Activated naive CD4-positive, alpha-beta T cell treated with anti-CD3 and anti-CD28 coated beads for 36 hours (primary cell): ENCODE results near the gene VWF. TPM values are rescaled to one million over a fixed set of nuclear protein-coding genes. Genes with fewer than 3 reads are reported as not detected.

Experiments
- CTCF ChIA-PET: fragments of 350-600 bp; sonication (Branson Sonifier 250); formaldehyde crosslinking; loops from one replicate; lab custom pipeline; 2021; ENCODE audit warnings: antibody characterized with exemption; lab: Charles Lee
- DNase-seq: peaks from one replicate; pipeline ENCODE4 v3.0.0-alpha.2; 2020
- H3K27ac Mint-ChIP-seq: one replicate; pipeline ENCODE4 v1.8.0; 2021; ENCODE audit warnings: mild to moderate bottlenecking, mixed read lengths
- H3K27me3 Mint-ChIP-seq: one replicate; pipeline ENCODE4 v1.8.0; 2021; ENCODE audit warnings: low read depth, mixed read lengths
- H3K36me3 Mint-ChIP-seq: one replicate; pipeline ENCODE4 v1.8.0; 2021; ENCODE audit warnings: low read depth, mixed read lengths
- H3K4me1 Mint-ChIP-seq: one replicate; pipeline ENCODE4 v1.8.0; 2021; ENCODE audit warnings: low read depth, mixed read lengths
- H3K4me3 Mint-ChIP-seq: one replicate; pipeline ENCODE4 v1.8.0; 2021; ENCODE audit warnings: mild to moderate bottlenecking, moderate library complexity, mixed read lengths
- H3K9me3 Mint-ChIP-seq: one replicate; pipeline ENCODE4 v1.8.0; 2021; ENCODE audit warnings: mixed read lengths
- intact Hi-C: fragments of 100-400 bp; cut with micrococcal nuclease; formaldehyde crosslinking; loops from one replicate; pipeline ENCODE4 v1.15.1; 2023
- total RNA-seq, 2 experiments: library from RNA; stranded (reverse); gene quantifications; one replicate each; pipeline ENCODE4 v1.2.3, GENCODE V29; 2021

VWF gene
- total RNA-seq, 2 experiments from 2014 or later, result not detected

DNA sequence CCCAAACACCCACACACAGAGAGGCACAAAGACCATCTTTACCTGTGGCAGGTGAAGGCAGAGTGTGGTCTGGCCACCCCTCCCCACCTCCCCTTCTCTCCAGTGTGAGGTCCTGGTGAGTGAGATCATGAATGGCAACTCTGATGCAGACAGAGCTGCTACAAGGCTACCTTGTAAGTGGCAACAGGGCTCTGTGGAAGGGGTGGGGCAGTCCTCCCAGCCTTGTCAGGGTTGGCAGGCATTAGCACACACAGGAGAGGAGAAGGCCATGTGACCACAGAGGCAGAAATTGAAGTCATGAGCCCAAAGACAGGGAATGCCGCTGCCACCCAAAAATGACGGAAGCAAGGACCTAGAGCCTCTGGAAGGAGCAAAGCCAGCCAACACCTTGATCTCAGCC is 30.7 kb downstream of the VWF start:
- CTCF ChIA-PET, result no interaction called here
- H3K27me3 Mint-ChIP-seq, result no peaks in the 10 kb centered on the region
- H3K4me1 Mint-ChIP-seq, result peaks cover 5% of the 10 kb centered on the region
- no peak overlapping the region for H3K4me3 Mint-ChIP-seq
- no peak for DNase-seq
- intact Hi-C loops, result no loop called here
- H3K9me3 Mint-ChIP-seq, result no peaks in the 10 kb centered on the region
- H3K36me3 Mint-ChIP-seq, result no peaks in the 10 kb centered on the region
- H3K27ac Mint-ChIP-seq, result no peak overlapping the region

GRCh38 chr12:6092784-6093722 is 31.4 kb downstream of the VWF start:
- H3K4me3 Mint-ChIP-seq, result no peak overlapping the region
- intact Hi-C loops, result no loop called here

GRCh38 chr12:6091786-6092566 is 32.5 kb downstream of the VWF start:
- DNase-seq, result no peak
- Mint-ChIP-seq H3K27ac (no peak overlapping the region), H3K36me3 (no peaks in the 10 kb centered on the region), H3K9me3 (no peaks in the 10 kb centered on the region), H3K4me3 (no peak overlapping the region), H3K27me3 (no peaks in the 10 kb centered on the region), H3K4me1 (peaks cover 5% of the 10 kb centered on the region)
- CTCF ChIA-PET, result interaction anchor here (0.6 to 0.7 kb wide), 2 partner anchors 45 to 373 kb away, joined by 4 read pairs; no protein-coding TSS in a partner anchor
- intact Hi-C loops, result no loop called here

More at GRCh38 chr12:6092784-6093722, 31.4 kb downstream of the VWF start:
- no peak overlapping the region for H3K27ac Mint-ChIP-seq
- peaks cover 5% of the 10 kb centered on the region for H3K4me1 Mint-ChIP-seq
- H3K9me3 Mint-ChIP-seq, result no peaks in the 10 kb centered on the region
- DNase-seq, result no peak
- CTCF ChIA-PET, result interaction anchor here (0.7 kb wide), 1 partner anchor 372 kb away, joined by 4 read pairs; no protein-coding TSS in a partner anchor
- H3K27me3 Mint-ChIP-seq, result no peaks in the 10 kb centered on the region
- H3K36me3 Mint-ChIP-seq, result no peaks in the 10 kb centered on the region

- H3K27me3 Mint-ChIP-seq, result no peaks in the 10 kb centered on the region
- CTCF ChIA-PET, result interaction anchor here (0.7 kb wide), 1 partner anchor 11 kb away, joined by 3 read pairs; no protein-coding TSS in a partner anchor
- intact Hi-C loops, result no loop called here
- H3K9me3 Mint-ChIP-seq, result no peaks in the 10 kb centered on the region
- no peak overlapping the region for H3K4me3 Mint-ChIP-seq
- peaks cover 5% of the 10 kb centered on the region for H3K4me1 Mint-ChIP-seq
- no peak overlapping the region for H3K27ac Mint-ChIP-seq
- H3K36me3 Mint-ChIP-seq, result no peaks in the 10 kb centered on the region
- no peak for DNase-seq
These were observed 33.7 kb downstream of the VWF start for GRCh38 chr12:6090803-6091202.

DNA sequence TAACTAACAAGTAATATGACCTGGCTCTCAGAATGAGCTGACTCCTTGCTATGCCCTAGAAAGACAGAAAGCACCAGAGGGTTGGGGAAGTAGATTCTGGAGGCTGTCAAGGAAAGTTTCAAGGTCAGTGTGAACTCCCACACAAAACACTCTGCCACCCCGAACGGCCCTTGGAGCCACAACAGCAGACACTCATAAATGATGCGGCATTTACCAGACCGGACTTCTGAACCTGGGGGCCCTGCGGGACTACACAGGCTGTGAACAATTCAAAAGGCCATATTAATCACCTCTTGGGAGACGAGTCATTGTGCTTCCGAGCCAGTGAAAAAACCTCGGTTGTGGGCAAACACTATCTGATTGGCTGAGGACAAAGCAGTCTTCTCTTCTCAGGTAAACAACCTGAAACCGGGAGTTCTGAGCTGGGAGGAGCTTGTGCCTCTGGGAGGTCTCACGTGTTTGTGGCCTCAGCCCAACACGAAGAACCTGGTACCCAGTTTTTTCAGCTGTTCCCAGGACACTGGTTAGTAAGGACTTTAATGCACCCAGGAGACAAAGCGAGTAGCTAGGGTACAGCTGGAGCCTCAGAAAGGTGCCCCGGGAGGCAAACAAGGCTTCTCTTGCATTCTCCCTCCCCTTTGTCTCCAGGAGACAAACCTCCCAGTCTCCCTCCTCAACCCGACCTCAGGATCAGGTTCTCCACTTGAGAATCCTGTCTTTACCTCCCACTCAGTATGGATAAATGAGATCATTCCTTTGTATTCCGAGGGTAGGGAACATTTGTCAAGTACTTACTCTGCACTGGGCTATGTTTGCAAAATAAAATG is 35.3 kb downstream of the VWF start:
- no peaks in the 10 kb centered on the region for H3K27me3 Mint-ChIP-seq

GRCh38 chr12:6086316-6086715 is 38.2 kb downstream of the VWF start:
- H3K27ac Mint-ChIP-seq, result no peak overlapping the region
- H3K4me1 Mint-ChIP-seq, result peaks cover 5% of the 10 kb centered on the region
- no peaks in the 10 kb centered on the region for H3K36me3 Mint-ChIP-seq
- no peak for DNase-seq
- CTCF ChIA-PET, result interaction anchor here (1.5 kb wide), 1 partner anchor 109 kb away, joined by 3 read pairs; no protein-coding TSS in a partner anchor
- no peaks in the 10 kb centered on the region for H3K27me3 Mint-ChIP-seq
- intact Hi-C loops, result no loop called here
- H3K9me3 Mint-ChIP-seq, result no peaks in the 10 kb centered on the region
- H3K4me3 Mint-ChIP-seq, result no peak overlapping the region

More for the DNA sequence above, 35.3 kb downstream of the VWF start:
- Mint-ChIP-seq H3K27ac (no peak overlapping the region), H3K4me1 (peaks cover 5% of the 10 kb centered on the region), H3K36me3 (no peaks in the 10 kb centered on the region), H3K4me3 (no peak overlapping the region), H3K9me3 (no peaks in the 10 kb centered on the region)
- CTCF ChIA-PET, result no interaction called here
- intact Hi-C loops, result no loop called here
- no peak for DNase-seq

GRCh38 chr12:6085841-6086240 is 38.6 kb downstream of the VWF start:
- H3K9me3 Mint-ChIP-seq, result no peaks in the 10 kb centered on the region
- CTCF ChIA-PET, result no interaction called here
- intact Hi-C loops, result no loop called here
- H3K27ac Mint-ChIP-seq, result no peak overlapping the region
- H3K36me3 Mint-ChIP-seq, result no peaks in the 10 kb centered on the region
- peaks cover 4% of the 10 kb centered on the region for H3K4me1 Mint-ChIP-seq
- H3K4me3 Mint-ChIP-seq, result no peak overlapping the region
- DNase-seq, result no peak
- H3K27me3 Mint-ChIP-seq, result no peaks in the 10 kb centered on the region

DNA sequence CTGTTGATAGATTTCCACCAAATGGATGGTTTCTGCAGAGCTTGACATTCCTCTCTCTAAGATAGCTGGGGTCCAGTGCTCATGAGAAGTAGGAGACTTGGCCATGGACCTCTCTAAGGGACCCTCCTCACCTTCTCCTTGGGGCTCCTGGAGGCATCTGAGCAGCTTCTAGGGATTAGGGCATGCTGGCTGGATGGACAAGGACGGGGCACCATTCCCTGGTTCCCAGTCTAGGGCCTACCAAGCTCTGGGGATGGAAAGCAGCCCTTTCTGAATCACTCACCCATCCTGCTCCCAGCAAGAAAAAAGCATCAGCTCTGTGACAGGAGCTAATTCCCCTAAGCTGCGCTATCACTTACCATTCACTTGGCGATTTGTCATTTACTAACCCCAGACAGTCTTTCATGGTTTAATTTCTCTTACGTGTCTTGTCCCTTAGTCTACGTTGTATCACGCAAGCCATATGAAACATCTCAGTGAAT is 39.5 kb downstream of the VWF start:
- no peaks in the 10 kb centered on the region for H3K9me3 Mint-ChIP-seq
- intact Hi-C loops, result no loop called here
- CTCF ChIA-PET, result interaction anchor here (0.6 to 2.0 kb wide), 4 partner anchors 97 to 1351 kb away, joined by 3 to 6 read pairs (median 4); no protein-coding TSS in a partner anchor

GRCh38 chr12:6084261-6084968 is 40.1 kb downstream of the VWF start:
- no peak overlapping the region for H3K4me3 Mint-ChIP-seq
- no peaks in the 10 kb centered on the region for H3K27me3 Mint-ChIP-seq
- CTCF ChIA-PET, result interaction anchor here (1.2 to 2.0 kb wide), 3 partner anchors 96 to 200 kb away, joined by 3 to 6 read pairs (median 6); no protein-coding TSS in a partner anchor
- H3K9me3 Mint-ChIP-seq, result no peaks in the 10 kb centered on the region
- no peaks in the 10 kb centered on the region for H3K36me3 Mint-ChIP-seq
- no peak overlapping the region for H3K27ac Mint-ChIP-seq
- H3K4me1 Mint-ChIP-seq, result no peaks in the 10 kb centered on the region
- DNase-seq, result no peak
- intact Hi-C loops, result no loop called here

More for the DNA sequence above, 39.5 kb downstream of the VWF start:
- Mint-ChIP-seq H3K4me1 (no peaks in the 10 kb centered on the region), H3K27me3 (no peaks in the 10 kb centered on the region), H3K4me3 (no peak overlapping the region), H3K27ac (no peak overlapping the region), H3K36me3 (no peaks in the 10 kb centered on the region)
- no peak for DNase-seq

- Mint-ChIP-seq H3K27me3 (no peaks in the 10 kb centered on the region), H3K36me3 (no peaks in the 10 kb centered on the region), H3K9me3 (no peaks in the 10 kb centered on the region), H3K4me3 (no peak overlapping the region), H3K27ac (no peak overlapping the region), H3K4me1 (no peaks in the 10 kb centered on the region)
- DNase-seq, result no peak
- intact Hi-C loops, result no loop called here
- CTCF ChIA-PET, result interaction anchor here (2.0 kb wide), 1 partner anchor 201 kb away, joined by 6 read pairs; no protein-coding TSS in a partner anchor
These were observed 40.9 kb downstream of the VWF start for GRCh38 chr12:6083601-6084000.

DNA sequence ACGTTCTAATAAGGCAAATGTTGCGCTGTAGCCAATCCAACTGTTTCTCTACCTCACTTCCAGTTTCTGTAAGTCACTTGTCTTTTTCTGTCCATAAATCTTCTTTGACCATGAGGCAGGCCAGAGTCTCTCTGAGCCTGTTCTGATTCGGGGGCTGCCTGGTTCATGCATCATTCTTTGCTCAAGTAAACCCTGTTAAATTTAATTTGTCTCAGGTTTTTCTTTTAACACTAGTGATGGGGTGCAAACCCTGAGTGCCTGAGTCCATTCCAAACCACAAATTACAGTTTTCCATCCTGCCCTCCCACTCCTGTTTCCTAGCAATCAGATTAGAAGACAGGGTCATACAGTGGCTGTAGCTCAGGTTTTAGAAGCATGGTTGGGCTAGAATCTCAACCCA is 41.9 kb downstream of the VWF start:
- DNase-seq, result no peak
- H3K36me3 Mint-ChIP-seq, result no peaks in the 10 kb centered on the region
- no peaks in the 10 kb centered on the region for H3K27me3 Mint-ChIP-seq
- H3K4me1 Mint-ChIP-seq, result no peaks in the 10 kb centered on the region
- CTCF ChIA-PET, result no interaction called here
- intact Hi-C loops, result no loop called here
- H3K9me3 Mint-ChIP-seq, result no peaks in the 10 kb centered on the region
- no peak overlapping the region for H3K4me3 Mint-ChIP-seq
- H3K27ac Mint-ChIP-seq, result no peak overlapping the region
